Left ventricle myocardium superior (tissue), 1 donor: ENCODE data around the gene HES2. TPM values are rescaled to one million over a fixed set of nuclear protein-coding genes. Genes with fewer than 3 reads are reported as not detected.
A peak's percentile ranks its signal among the peaks of the same experiment; 100 is the strongest.
"Not testable (repeated sequence)": the region's sequence is repeated elsewhere in the genome, so short reads cannot be mapped to it uniquely, and the experiment has no call there.

Source experiments
- ATAC-seq: fragments of 200-7000 bp; cut with Tn5 transposase; one replicate; pipeline ENCODE4 v1.9.1; 2020; ENCODE audit warnings: mild to moderate bottlenecking, moderate library complexity
- DNase-seq: peaks from one replicate; pipeline ENCODE4 v3.0.0-alpha.2; 2020
- intact Hi-C: fragments of 100-400 bp; cut with micrococcal nuclease; formaldehyde crosslinking; loops from one replicate; pipeline ENCODE4 v1.11.0; 2022
- total RNA-seq: library from RNA; stranded (reverse); fragmentation: NEBNext Ultra II Directional; extraction: Animal tissue kit (Norgen Biotek cat#: 25700); gene quantifications from one replicate; pipeline ENCODE4 v1.2.1, GENCODE V29; 2021
- donor health status: DM: no; HTN: yes; CAD: no; lungs with severe emphysema.

Gene HES2
- total RNA-seq, 1 donor from 2014 or later: not detected

DNA sequence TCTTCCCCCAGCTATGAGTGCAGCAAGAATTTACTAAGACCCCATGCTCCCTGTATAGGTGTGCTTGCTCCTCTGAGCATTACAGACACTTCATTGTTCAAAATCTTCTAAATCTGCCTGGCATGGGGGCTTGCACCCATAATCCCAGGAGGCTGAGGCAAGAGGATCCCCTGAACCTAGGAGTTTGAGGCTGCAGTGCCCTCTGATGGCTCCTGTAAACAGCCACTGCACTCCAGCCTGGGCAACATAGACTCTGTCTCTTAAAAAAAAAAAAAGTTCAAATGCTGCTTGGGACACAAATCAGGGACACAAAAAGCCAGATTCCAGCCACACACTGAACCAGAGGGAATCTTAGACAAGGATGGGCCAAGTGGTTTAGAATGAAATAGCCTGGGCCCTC is 22.7 kb downstream of the HES2 start:
- no peak for ATAC-seq
- no peak for DNase-seq
- intact Hi-C loops: no loop called here

DNA sequence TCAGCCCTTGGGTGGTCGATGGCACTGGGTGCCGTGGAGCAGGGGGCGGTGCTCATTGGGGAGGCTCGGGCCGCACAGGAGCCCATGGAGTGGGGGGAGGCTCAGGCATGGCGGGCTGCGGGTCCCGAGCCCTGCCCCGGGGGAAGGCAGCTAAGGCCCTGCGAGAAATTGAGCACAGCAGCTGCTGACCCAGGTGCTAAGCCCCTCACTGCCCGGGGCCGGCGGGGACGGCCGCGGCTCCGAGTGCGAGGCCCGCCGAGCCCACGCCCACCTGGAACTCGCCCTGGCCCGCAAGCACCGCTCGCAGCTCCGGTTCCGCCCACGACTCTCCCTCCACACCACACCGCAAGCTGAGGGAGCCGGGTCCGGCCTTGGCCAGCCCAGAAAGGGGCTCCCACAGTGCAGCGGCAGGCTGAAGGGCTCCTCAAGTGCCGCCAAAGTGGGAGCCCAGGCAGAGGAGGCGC is 23.9 kb downstream of the HES2 start:
- intact Hi-C loops, DNase-seq, ATAC-seq: not testable (repeated sequence)

DNA sequence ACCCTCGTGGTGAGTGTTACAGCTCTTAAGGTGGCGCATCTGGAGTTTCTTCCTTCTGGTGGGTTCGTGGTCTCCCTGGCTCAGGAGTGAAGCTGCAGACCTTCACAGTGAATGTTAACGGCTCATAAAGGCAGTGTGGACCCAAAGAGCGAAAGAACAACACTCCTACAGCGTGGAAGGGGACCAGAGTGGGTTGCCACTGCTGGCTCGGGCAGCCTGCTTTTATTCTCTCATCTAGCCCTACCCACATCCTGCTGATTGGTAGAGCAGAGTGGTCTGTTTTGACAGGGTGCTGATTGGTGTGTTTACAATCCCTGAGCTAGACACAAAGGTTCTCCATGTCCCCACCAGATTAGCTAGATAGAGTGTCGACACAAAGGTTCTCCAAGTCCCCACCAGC is 24.6 kb downstream of the HES2 start:
- ATAC-seq, DNase-seq, intact Hi-C loops: not testable (repeated sequence)

DNA sequence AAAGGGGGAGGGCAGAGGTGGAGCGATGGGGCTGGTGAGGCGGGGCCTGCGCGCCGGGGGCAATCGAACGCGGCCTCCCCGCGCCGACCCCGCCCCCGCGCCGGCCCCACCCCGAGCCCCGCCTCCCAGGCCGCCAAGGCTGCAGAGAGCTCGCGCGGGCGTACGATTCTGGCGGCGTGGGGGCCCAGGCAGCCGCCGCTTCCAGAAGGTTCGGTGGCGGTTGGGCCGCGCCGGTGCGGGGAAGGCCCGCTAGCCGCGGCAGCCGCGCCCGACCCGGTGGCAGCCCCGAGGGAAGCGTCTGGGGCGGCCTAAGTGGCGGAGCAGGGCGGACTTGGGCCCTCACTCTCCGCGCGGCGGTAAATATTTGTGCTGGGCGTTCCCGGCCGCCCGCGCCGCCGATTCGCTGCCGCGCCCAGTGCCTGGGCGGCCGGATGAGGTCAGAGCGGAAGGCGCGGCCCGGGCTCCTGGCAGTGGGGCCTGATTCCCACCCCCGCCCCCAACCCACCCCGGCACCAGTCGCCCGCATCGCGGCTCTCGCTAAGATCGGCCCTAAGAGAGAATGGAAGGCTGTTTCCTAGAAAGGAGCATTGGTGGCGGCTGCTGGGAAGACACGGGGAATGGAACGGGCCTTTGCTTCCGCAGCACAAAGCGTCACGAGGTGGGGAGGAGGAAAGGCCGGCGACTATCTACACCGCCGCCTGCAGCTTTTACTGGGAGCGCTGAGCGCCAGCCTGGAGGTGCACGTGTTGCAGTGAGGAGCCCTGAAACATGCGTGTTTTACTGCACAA is 26.1 kb downstream of the HES2 start, which contains the start of gene ACOT7:
Gene ACOT7, minus strand, starts transcription at position 368 of the 788 bp plus-strand sequence. CDS start 368 bp downstream, outside the sequence.
- DNase-seq (peak; percentile 94), ATAC-seq (peak; percentile 98)
- intact Hi-C loops: no loop called here

DNA sequence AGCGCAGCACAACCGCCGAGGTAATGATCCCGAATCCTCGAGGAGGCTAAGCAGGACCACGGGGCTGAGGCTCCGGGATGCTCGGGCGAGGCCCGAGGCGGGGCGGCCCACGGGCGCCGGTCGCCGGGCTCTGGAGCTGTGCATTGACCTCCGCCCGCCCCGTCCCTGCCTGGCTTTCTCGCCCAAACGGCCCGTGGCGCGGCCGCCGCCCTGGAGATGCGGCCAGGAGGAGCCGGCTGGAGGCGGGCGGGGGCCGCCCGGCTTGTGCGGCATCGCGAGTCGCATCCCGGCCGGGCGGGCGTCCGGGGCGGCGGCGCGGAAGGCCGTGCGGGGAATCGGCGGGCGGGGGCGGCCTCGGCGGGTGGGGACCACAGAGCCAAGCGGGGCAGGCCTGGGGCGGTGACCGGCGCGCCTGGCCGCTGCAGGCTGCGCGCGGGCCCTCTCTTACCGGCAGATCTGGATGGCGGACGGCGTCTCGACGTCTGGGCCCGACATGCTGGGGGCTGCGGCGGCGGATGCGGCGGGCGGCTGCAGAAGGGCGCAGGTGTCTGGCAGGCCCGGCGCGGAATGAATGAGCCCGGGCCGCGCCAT is 26.8 kb downstream of the HES2 start:
- ATAC-seq (peak; percentile 6), DNase-seq (no peak)
- intact Hi-C loops: no loop called here

DNA sequence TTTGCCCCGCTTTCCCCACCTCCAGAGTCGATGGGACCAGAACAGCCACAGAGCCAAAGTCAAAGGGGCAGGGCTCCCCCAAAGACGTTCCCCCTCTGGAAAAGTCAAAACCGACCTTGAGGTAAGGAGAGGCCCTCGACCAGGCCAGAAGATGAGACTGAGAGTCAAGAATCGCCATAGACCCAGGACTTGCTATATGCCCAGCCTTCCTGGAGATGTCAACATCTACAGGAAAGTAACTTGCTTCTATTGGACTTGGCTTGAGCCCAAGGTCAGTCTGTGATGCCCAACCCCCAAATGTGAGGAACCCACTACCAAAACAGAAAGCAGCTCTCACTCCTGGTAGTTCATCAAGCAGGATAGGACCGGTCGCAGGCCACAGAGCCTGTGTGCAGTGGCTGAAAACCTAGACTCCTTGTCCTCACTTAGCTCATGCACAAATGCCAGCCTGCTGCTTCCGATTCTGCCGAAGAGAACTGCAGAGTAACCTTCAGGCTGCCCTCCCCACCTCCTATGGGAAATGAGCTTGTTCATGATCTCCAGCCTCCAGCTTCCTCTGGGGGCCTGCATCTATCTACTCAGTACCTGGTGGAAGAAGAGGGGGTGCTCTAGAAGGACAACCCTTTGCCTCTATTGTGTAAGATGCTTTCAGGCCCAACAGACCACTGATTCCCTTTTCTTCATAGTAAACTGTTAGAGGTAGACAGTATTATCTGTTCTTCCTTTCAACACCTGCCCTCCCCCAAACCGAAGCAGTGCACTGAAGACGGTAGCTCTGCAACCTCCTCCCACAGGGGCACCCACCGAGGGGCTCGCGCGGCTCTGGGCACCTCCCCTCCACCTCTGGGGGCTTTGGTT is 27.5 kb downstream of the HES2 start:
- DNase-seq (no peak), ATAC-seq (no peak)
- intact Hi-C loops: no loop called here

DNA sequence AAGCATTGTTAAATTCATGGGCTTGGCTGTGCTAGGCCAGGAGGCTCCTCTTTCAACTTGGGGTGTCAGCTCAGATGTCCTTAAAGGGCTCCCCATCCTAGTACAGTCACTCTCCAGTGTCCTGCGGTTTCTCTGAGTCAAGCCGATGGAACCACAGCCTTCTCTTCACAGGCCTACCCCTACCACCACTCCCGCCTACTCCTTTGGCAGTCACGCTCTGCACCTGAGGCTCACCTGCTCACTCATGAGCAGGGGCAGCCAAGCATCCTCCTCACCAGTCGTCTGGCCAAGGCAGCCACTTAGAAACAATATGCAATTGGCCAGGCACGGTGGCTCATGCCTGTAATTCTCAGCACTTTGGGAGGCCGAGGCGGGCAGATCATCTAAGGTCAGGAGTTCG is 29.7 kb downstream of the HES2 start:
- DNase-seq: no peak
- intact Hi-C loops: no loop called here
- no peak for ATAC-seq

DNA sequence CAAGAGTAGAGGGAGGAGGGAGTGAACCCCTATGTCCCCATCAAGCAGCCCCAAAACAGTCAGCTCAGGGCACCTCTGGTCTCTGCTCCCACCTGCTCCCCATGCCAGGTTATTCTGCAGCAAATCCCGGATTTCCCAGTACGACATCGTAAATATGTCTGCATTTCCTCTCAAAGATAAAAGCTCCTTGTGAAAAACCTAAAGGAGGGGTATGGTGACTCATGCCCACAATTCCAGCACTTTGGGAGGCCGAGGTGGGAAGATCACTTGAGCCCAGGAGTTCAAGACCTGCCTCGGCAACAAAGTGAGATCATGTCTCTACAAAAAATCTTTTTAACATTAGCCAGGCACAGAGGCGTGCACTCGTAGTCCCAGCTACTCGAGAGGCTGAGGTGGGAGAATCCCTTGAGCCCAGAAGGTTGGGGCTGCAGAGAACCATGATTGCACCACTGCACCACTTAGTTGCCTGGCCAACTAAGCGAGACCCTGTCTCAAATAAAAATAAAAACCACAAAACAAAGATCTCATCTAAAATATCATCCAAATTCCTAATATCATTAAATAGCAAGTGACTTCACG is 33.3 kb downstream of the HES2 start:
- DNase-seq: no peak
- no peak for ATAC-seq
- intact Hi-C loops: no loop called here

DNA sequence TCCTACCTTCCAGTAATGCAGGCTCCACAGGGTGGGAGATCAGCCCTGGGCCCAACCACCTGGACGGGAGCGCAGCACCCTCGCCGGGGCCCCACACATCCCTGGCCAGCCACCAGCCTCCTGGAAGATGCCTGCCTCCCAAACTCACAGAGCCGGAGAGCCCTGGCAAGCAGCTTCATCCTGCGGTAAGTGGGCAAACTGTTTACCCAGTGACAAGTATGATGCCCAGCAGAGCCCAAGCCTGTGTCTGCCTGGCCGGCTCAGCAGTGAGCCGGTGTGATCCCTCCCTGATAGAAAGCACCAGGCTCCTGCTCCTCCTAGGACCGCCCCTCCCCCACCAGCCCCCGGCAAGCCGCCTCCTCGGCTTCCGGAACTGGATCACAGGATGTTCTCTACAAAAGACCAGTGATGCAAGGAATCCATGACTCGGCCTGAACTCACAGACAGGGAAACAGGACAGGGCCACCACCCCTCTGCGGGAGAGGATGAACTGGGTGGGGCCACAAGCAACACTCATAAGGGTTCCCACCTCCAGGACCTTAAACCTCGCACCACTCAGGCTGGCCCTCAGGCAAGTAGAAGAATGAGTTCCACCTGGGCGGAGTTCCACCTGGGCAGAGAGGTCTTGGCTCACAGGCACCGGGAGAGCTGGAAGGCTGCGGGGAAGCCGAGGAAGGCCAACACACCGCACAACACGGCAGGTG is 34.1 kb downstream of the HES2 start:
- ATAC-seq: peak; percentile 52
- intact Hi-C loops: no loop called here
- DNase-seq: no peak

DNA sequence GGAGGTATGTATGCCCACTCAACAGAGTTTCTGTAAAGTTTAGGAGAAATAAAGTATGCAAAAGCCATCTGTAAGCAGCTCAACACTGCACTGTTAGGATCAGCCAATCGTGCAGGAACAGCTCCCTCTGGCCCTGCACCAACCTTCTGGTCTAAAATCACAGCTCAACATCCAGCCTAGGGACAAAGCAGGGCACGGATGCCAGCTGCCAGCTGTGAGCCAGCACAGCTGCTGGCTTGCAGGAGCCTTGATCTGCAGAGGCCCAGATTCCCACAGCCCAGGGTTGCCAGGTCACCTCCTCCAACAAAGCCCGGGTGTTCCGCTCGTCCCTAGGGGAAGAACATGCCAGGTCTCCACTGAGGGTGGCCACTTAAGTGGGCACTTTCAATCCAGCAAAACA is 34.8 kb downstream of the HES2 start:
- DNase-seq (peak; percentile 54), ATAC-seq (peak; percentile 76)
- intact Hi-C loops: no loop called here

DNA sequence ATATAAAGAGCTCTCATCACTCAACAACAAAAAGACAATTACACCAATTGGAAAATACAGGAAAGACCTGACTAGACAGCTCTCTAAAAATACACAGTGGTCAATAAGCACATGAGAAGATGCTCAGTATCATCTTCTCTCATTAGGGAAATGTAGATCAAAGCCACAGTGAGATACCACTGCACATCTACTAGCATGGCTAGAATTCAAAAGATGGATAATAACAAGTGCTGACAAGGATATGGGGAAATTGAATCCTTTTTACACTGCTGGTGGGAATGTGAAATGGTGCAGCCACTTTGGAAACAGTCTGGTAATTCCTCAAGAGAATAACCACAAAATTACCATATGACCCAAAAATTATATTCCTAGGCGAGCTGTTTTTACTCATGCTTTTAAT is 35.6 kb downstream of the HES2 start:
- DNase-seq: no peak
- no peak for ATAC-seq
- intact Hi-C loops: no loop called here

DNA sequence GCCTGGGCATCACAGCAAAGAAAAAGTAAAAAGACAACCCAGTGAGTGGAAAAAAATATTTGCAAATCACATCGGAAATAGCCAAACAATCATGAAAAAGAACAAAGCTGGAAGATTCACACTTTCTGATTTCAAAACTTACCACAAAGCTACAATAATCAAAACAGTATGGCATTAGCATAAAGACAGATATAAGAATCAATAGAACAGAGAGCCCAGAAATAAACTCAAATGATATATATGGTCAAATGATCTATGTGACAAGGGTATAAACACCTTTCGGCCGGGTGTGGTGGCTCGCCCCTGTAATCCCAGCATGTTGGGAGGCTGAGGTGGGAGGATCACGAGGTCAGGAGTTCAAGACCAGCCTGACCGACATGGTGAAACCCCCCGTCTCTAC is 39.7 kb downstream of the HES2 start:
- DNase-seq (no peak), ATAC-seq (no peak)
- intact Hi-C loops: no loop called here

DNA sequence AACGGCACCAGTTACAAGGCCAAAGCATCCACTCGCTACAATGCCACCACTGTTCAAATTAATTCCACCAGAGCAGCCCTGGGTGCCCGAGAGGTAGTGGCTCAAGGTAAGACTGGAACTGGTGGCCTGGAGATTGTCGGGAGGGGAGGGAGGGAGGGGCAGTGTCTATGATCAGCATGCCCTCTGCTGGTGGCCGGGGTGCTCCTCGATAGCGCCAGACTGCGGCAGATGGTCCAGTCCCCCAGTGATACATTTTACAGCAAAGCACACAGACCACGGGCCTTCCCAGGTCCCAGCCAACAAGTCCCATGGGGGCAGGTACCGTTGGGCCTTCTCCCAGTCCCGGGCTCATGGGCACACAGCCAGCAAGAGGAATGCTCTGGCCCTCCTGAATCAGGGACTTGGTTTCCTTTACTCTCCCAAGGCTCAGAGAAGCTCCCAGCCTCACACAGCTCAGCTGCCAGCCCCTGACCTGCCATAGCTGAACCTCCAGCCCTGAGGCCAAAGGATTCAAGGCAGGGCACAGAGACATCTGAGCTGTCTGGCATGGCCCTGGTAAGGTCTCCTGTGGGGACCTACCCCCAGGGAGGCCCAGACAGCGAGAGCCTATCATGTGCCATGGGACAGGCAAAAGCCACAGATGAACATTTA is 41.5 kb downstream of the HES2 start:
- no peak for DNase-seq
- intact Hi-C loops: no loop called here
- ATAC-seq: no peak

DNA sequence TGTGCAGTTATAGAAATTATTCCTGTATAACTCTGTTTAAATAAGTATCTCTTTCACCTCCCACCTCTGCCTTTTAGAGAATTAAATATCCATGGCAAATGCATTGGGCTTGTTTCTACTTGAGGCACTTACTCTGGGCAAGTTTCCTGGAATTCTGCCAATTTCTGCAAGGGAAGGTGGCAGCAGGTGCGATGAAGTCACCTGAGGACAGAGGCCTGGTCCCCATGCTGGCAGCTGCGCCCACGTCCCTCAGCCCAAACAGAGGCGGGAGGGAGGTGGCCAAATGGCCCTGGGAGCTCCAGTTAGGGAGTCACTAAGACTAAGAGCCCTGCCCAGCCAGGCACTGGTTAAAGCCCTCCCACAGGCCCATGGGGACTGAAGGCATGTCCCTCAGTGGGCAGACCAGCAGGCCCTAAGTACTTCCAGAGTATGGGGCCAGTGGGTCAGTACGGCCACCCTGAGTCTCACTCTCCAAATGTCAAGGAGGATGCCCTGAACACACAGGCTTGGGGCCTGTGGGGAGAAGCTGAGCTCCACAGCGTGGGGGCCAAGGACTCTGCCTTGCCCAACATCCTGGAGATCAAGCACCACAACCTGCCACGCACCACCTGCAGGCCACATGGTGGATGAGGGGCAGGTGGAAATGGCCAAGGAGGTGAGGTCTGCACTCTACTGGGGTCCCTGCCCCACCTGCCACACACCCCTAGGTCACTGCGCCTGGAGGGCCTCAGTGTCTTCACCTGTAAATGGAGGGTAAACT is 45.6 kb downstream of the HES2 start:
- intact Hi-C loops: no loop called here
- DNase-seq: no peak
- ATAC-seq: no peak

DNA sequence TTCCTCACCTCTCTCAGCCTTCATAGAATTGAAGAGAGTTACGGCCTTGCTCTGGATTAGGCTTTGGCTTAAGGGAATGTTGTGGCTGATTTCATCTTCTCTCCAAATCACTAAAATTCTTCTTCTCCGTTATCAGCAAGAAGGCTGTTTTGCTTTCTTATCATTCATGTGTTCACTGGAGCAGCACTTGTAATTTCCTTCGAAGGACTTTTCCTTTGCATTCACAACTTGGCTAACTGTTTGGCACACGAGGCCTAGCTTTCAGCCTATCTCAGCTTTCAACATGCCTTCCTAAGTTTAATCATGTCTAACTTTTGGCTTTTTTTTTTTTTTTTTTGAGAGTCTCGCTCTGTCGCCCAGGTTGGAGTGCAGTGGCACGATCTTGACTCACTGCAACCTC is 47.5 kb downstream of the HES2 start:
- DNase-seq, ATAC-seq, intact Hi-C loops: not testable (repeated sequence)

DNA sequence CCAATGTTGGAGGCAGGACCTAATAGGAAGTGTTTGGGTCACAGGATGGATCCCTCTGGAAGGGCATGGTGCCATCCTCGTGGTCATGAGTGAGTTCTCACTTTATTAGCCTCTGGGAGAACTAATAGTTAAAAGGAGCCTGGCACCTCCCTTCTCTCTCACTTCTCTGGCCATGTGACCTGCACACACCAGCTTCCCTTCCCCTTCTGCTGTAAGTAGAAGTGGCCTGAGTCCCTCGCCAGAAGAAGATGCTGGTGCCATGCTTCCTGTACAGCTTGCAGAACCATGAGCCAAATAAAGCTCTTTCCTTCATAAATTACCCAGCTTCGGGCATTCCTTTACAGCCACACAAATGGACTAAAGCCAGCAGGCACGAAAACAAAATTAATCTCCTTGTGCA is 49.7 kb downstream of the HES2 start:
- ATAC-seq (no peak), DNase-seq (no peak)
- intact Hi-C loops: no loop called here

DNA sequence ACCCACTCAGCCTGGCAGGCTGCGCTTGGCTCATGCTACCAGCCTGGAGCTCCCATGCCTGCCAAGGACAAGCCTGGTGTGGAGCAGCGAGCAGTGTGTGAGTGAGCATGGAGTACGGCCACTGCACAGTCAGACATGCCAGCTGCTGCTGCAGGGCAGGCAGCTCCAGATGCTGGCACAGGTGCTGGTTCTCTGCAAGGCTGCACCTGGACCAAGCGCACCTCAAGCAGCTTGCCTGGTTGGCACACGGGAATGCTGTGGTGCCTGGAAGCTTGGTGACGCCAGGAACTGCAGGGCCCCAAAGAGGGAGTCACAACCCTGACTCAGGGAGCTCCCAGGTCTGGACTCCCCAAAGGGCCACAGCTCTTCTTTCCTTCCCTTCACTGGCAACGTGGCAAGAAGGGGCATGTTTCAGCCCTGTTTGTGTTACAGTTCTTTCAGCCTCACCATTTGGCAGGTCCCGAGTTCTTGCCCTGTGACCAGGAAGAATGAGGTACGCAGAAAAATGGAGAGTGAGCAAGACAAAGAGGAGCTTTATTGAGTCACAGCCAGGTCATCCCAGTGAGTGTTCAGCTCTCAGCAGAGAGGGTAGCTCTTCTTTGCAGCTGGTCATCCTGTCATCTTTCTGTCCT is 52.2 kb downstream of the HES2 start:
- ATAC-seq: peak; percentile 96
- DNase-seq: peak; percentile 76
- intact Hi-C loops: no loop called here
